HEK293 (cell line): ENCODE results near the gene DEPDC5.

Experiments used
- MYNN ChIP-seq: fragments of 450-650 bp; formaldehyde crosslinking; IDR thresholded peaks from 2 replicates; pipeline ENCODE4 v1.5.1; 2016; ENCODE audit warnings: missing biosample characterization, missing genetic modification characterization, borderline replicate concordance
- YY1 ChIP-seq: fragments of 450-650 bp; formaldehyde crosslinking; IDR thresholded peaks from 2 replicates; pipeline ENCODE4 v1.5.1; 2018; ENCODE audit warnings: missing biosample characterization, missing genetic modification characterization
- ZFP69B ChIP-seq: fragments of 450-650 bp; formaldehyde crosslinking; IDR thresholded peaks from 2 replicates; pipeline ENCODE4 v1.5.1; 2016; ENCODE audit warnings: missing biosample characterization, missing genetic modification characterization
- ZNF292 ChIP-seq: fragments of 450-650 bp; formaldehyde crosslinking; IDR thresholded peaks from 2 replicates; pipeline ENCODE4 v1.5.1; 2016; ENCODE audit warnings: low read depth, missing biosample characterization, missing genetic modification characterization, borderline replicate concordance
- ZNF416 ChIP-seq: fragments of 450-650 bp; formaldehyde crosslinking; IDR thresholded peaks from 2 replicates; pipeline ENCODE4 v1.5.1; 2016; ENCODE audit warnings: missing biosample characterization, missing genetic modification characterization
- ZNF747 ChIP-seq: fragments of 450-650 bp; formaldehyde crosslinking; IDR thresholded peaks from 2 replicates; pipeline ENCODE4 v1.5.1; 2016; ENCODE audit warnings: missing biosample characterization, missing genetic modification characterization
- TF ChIP-seq, protein P1 (sequence below): fragments of 450-650 bp; formaldehyde crosslinking; IDR thresholded peaks from 2 replicates; pipeline ENCODE4 v1.5.1; 2016; ENCODE audit warnings: missing biosample characterization, missing genetic modification characterization
- TF ChIP-seq, protein P2 (sequence below): fragments of 450-650 bp; formaldehyde crosslinking; IDR thresholded peaks from 2 replicates; pipeline ENCODE4 v1.5.1; 2016; ENCODE audit warnings: missing biosample characterization, missing genetic modification characterization

DNA sequence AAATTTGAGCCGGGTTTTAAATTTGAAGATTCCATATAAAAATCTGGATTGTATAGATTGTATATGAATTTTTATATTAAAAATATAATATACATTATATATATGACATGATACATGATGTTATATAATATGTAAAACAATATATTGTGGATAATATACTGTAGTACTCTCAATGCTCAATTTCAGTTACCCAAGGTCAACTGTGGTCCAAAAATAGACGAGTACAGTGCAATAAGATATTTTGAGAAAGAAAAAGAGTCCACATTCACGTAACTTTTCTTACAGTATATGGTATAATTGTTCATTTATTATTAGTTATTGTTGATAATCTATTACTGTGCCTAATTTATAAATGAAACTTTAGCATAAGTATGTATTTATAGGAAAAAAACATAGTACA, 96.3 kb downstream of the DEPDC5 start:
- no peak for TF ChIP-seq ZNF292 (tag by site-specific recombination)
- TF ChIP-seq, protein P1, sequence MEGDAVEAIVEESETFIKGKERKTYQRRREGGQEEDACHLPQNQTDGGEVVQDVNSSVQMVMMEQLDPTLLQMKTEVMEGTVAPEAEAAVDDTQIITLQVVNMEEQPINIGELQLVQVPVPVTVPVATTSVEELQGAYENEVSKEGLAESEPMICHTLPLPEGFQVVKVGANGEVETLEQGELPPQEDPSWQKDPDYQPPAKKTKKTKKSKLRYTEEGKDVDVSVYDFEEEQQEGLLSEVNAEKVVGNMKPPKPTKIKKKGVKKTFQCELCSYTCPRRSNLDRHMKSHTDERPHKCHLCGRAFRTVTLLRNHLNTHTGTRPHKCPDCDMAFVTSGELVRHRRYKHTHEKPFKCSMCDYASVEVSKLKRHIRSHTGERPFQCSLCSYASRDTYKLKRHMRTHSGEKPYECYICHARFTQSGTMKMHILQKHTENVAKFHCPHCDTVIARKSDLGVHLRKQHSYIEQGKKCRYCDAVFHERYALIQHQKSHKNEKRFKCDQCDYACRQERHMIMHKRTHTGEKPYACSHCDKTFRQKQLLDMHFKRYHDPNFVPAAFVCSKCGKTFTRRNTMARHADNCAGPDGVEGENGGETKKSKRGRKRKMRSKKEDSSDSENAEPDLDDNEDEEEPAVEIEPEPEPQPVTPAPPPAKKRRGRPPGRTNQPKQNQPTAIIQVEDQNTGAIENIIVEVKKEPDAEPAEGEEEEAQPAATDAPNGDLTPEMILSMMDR (tag by site-specific recombination) = no peak
- TF ChIP-seq YY1 (tag by site-specific recombination) = no peak
- no peak for TF ChIP-seq ZNF747 (tag by site-specific recombination)
- TF ChIP-seq MYNN = no peak
- TF ChIP-seq ZFP69B (tag by site-specific recombination) = no peak
- TF ChIP-seq, protein P2, sequence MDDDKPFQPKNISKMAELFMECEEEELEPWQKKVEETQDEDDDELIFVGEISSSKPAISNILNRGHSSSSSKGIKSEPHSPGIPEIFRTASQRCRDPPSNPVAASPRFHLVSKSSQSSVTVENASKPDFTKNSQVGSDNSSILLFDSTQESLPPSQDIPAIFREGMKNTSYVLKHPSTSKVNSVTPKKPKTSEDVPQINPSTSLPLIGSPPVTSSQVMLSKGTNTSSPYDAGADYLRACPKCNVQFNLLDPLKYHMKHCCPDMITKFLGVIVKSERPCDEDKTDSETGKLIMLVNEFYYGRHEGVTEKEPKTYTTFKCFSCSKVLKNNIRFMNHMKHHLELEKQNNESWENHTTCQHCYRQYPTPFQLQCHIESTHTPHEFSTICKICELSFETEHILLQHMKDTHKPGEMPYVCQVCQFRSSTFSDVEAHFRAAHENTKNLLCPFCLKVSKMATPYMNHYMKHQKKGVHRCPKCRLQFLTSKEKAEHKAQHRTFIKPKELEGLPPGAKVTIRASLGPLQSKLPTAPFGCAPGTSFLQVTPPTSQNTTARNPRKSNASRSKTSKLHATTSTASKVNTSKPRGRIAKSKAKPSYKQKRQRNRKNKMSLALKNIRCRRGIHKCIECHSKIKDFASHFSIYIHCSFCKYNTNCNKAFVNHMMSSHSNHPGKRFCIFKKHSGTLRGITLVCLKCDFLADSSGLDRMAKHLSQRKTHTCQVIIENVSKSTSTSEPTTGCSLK (tag by site-specific recombination) = no peak
- no peak for TF ChIP-seq ZNF416
